HG03066 (cell line): Measurements from ENCODE around the gene ATP8A2.

Source experiments
- ATAC-seq: cut with Tn5 transposase; IDR thresholded peaks from one replicate; pipeline ENCODE4 v1.9.1; 2021; ENCODE audit warnings: low read depth; ENCODE audit not compliant: unreplicated experiment

ATP8A2 gene

DNA sequence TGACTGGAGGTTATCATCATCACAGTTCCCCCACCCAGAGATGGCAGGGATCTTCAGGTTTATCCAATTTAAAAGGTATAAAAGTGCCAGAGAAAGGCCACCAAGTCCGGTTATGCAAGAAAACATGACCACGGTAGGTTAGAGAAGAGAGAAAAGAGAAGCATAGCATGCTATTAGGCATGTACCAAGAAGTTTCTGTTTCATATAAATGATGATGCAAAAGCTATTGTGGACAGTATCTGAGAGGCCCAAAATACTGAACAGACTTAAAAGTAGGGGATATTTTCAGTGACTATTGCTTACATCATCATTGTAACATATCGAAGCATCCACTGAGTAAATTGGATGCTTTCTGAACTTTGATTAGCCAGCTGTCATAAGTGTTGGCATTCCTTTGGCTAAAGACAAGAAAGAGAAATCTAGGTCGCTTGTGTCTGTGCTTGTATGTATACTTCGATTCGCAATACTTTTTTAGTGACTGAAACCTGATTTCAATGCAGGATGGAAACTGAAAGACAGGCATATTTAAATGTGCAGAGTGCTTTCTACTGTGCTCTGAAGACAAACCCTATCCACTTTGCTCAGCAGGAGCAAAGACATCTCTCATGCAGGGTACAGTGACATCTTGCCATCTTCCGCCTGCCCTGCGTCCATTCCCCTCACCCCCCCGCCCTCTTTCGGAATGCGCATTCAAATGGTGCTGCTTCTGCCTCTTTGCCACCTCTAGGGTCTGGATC, 499.8 kb downstream of the ATP8A2 start:
- no peak for ATAC-seq

DNA sequence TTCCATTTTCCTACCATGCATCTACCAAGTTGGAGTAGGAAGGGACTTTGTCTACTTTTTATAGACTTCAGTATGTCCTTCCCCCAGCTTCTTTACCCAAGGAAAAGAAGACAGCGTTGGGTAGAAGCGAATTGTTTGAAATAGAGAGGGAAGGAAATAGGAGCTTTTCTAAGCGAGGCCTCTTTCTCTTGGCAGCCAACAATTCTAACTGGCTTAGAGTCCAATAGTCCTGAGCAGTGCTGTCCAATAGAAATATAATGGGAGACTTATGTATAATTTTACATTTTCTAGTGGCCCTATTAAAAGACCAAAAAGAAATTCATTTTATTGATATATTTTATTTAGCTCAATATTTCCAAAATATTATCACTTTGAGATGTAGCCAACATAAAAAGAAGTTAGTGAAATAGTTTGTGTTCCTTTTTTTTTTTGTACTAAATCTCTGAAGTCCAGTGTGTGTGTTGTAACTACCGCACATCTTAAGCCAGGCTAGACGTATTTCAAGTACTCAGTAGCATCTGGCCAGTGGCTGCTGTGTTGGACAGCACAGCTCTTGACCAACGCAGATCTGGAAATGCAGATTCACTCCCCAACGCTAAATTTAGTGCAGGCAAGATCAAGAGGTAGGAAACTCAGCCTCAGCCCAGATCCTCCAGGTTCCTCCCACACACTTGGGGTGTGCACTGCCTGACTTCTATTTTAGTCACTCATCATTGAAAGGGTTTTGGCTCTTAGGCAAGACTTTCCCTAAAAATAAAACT, 500.9 kb downstream of the ATP8A2 start:
- ATAC-seq: no peak

DNA sequence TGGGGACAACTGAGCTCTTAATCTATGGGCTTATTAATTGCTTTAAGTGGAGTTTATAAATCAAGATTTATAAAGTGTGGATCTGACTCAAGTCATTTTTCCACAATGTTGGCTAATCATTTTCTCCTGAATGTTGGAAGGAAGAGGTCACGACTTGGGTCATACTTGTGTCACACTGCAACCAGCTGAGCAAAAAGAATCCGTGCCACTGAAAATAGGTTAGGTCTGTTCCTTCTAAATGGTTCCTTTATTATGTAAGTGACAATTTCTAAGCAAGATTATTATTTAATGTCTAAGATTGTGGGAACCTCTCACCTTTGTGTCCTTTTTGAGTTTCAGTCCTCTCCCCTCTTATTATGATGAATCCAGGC, 501.5 kb downstream of the ATP8A2 start:
- no peak for ATAC-seq

DNA sequence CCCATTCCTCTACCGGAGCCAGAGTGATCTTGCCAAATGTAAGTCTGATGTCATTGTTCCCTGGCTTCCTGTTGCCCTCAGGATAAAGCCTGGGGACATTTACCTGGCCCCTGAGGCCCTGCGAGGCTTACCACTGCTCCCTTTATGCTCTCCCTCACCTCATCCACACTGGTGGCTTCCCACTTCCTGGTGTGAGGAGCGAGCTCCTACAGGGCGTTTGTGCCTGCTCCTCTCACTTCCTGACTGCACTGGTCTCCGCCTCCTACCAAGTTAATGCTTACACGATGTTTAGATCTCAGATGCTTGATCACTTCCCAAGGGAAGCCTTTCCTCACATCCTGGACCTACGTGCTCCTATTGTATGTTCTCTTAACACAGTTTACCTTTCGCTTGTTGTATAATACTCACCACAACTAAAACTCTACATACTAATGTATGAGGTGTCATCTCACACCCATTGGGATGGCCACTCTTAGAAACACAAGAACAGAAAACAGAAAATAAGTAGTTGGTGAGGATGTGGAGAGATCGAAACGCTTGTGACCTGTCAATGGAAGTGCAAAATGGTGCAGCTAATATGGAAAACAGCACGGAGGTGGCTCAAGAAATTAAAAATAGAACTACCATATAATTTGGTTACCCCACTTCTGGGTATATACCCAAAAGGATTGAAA, 502.4 kb downstream of the ATP8A2 start:
- no peak for ATAC-seq

DNA sequence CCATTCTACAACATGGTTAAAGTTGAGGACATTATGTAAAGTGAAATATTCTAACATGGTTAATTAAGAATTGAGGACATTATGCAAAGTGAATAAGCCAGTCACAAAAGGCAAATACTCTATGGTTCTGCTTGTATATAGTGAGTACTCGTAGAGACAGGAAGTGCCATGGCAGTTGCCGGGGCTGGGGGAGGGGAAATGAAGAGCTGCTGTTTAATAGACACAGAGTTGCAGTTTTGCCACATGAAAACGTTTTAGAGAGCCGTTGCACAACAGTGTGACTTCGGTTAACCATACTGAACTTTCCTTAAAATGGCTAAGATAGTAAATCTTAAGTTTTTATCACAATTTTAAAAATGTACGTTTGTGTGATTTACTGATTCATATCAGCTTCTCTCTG, 503.1 kb downstream of the ATP8A2 start:
- ATAC-seq: no peak

DNA sequence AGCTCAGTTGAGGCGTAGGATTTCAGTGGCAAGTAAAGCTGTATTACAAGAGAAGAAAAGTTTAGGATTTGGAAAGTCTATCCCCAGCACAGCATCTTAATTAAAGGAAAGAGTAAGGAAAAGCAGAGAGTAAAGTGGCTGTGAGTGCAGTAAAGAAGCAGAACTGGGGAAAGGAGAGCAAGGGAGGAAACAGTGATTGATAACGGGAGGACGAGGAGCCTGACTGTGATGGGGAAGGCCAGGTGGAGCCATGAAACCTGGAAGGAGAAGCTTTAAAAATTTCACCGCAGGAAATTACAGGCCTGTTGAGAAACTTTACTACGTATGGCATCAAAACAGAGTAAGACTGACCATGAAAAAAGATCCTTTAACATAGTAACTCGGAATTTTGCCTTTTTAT, 504.5 kb downstream of the ATP8A2 start:
- no peak for ATAC-seq

DNA sequence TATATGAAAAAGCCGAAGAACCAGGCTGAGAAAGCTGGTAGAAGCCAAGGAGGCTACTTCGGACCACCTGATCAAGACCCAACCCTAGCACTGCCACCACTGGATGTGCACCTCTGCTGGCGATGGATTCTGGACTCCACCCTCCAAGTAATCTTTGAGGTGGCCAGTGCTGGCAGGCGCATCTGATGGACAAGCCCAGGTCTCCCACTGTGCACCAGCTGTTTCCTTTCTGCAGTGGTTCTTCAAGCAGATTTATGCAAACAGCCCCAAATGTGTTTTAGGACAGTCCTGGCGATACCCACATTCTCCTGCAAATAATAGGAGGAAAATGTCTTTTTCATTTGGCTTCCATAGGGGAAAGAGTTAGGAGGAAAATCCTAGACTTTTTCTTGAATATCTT, 507.7 kb downstream of the ATP8A2 start:
- ATAC-seq: no peak

DNA sequence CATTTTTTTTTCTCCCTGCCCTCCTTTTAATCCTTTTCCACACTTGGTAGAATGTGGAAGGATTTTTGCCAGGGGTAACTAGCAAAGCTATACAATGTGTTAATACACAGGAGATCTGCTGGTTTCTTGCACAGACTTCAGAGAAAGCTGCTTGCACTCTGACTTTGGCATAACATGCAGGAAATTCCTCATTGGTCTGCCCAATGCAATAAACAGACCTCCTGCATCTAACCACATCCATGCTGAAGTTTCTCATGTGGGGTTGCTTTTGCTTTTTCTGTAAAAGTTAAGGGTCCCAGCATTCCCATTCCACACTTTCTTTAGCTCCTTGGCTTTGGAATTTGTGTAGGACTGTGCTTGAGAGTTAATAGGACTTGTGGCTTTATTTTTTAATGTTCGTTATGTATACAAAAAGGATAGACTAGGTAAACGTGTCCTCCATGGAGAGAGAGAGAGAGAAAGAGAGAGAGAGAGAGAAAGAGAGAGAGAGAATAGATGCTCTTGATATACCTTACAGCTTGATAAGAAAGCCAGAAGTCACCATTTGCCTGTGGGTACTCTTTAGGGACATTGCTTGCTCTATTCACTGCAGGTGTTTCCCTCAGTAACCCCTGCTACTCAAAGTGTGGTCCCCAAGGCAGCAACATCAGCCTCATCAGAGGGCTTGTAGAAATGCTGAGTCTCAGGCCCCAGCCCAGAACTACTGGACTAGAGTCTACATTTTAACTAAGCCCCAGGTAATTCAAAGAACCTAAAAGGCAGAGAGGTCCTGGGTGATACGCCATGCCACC, 509.6 kb downstream of the ATP8A2 start:
- ATAC-seq: no peak

DNA sequence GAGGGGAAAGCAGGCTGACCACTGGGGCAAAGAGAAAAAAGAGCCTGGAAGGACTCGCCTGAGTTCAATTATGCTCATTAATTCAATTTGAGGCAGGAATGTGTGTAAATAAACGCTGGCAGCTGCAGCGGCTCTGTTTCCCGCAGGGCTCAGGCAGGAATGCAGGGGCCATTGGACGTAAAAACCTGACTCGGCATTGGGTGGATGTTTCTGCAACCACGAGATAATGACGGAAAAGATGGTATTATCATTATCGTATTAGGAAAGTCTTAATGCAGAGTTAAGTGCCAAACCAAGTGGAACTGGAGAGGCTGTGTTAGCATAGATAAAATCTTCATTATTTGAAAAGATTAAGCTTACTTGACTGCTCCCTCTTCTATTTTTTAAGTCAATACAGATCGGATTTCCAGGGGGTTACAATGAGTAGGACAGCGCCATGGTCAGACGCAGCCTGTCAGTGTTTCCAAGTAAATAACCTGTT, 510.2 kb downstream of the ATP8A2 start:
- ATAC-seq: no peak

DNA sequence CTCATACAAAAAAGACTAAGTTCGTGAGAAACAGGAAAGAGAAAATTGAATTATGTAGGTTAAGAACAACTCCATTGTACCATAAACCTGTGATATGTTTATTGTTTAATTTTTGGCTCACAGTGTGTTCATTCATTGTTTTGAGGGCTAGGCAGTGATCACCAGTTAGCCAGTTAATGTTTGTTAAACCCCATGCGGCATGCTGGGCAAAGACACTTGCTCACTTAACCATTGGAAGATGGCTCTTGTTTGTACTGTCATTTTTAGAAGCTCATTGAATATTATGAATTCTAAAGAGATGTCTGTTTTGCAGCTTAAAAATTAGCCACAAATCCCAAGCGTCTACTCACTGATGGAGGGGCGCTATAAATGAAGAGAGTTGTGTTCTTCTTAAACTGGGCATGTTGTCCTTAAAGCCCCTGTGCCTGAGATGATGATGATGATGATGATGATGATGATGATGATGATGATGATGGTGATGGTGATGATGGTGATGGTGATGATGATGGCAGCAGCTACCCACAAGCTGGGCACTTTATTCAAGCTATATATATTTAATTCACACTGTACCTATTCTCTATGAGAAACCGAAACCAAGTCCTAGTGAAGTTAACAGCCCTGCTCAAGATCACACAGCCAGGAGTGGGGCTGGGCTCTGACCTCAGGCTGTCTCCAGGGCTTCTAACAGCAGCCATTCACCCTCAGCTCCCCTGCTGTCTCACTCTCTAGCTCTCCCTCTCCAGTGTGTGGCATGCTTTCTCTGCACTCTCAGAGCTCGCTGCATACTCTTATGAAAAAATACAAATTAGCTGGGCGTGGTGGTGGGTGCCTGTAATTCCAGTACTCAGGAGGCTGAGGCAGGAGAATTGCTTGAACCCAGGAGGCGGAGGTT, 510.9 kb downstream of the ATP8A2 start:
- no peak for ATAC-seq

DNA sequence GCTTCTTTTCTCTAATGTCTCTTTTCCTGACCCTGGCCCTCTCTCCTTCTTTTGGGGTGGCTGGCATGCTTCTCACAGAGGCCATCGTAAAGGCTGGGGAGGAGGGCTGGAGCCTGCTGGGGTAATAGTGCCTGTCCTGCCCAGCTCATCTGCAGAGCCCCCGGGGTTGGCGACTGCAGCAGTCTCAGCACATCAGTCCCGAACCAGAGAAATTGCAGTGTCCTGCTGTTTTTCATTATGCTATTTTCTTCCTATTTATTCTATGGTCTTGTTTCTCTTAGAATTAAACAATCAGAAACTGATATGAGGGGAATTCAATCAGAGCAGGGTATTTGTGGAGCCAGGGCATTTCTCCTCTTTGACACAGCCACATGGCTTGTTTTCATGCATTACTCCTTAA, 513.6 kb downstream of the ATP8A2 start:
- ATAC-seq: no peak

DNA sequence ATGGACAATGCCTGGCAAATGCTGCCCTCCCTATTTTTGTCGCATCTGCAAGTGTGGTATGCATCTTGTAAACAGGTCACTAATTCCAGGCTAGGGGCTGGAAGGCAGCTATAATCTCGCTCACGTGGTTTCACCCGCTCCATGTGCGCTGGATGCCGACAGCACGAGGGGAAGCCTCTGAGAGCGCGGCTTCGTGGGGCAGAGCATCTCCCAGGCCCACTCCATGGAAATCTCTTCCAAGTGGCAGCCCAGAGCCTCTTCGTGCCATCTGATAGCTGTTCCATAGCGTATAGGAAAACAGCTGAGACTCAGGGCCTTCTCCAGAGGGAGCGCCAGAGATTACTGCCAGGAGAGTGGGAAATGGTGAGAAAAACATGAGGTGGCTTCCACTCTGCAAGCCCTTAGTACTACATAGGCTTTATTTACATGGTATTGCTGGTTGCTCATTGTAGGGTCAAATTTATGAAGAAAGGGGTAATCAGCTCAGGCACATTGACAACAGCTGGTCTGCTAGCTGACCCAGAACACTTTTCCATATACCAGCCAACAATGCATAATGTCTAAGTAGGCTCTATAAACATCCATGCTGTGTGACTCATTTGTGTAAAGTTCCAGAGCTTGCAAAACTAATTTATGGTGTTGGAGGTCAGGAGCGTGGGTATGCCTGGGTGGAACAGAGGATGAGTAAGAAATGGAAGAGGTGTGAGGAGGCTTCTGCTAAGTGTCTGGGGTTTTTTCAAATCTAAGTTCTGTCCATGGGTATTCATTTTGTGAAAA, 514.9 kb downstream of the ATP8A2 start:
- no peak for ATAC-seq

DNA sequence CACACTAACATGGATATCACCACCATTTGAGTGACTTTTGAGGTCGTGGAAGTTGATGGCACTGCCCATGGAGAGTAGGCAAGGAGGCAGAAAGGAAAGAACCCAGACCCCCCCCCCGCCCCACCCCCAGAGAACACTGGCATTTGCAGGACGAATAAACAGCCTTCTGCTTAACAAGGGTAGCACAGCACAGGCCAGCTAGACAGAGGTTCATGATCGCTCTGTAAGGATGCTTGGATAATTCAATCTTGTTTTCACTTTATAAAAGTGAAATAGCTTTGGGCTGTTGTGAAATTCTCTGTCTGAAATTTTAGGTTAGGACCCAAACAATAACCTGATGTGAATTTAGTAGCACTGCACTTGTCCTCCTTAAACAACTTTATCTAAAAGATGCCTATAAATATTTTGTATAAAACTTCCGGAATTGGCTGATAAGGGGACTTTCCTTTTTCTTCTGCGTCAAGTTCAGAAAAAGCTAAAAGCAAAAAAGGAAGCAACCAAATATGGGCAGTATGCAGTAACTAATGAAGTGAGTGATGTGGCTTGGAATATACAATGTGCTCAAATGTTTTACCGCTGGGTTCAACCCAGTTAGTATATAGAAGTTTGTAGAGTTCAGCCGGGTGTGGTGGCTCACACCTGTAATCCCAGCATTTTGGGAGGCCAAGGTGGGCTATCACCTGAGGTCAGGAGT, 516.3 kb downstream of the ATP8A2 start:
- no peak for ATAC-seq

DNA sequence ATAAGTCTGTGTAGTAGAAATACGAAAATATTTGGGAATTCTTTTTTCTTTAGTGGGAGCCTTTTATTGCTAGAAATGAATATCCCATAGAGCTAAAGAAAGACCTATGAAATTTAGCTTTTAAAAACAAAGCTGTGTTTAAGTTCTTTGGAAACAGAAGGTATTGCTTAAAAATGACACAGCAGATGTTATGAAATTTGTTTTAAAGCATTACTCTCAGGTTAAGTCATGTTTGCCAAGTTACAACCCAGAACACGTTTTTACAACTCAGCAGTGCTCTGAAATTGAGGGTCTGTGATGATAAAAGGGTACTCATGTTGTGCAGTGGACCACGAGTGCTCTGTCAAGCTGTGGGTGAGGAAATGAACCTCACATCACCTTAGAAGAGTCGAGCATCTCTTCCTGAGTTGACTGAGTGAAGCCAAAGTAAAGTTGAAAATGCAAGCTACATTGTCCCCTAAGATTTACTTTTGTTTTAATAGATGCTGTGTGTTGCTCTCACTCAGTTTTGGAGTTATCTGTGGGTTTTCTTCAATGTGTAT, 519.0 kb downstream of the ATP8A2 start:
- no peak for ATAC-seq

DNA sequence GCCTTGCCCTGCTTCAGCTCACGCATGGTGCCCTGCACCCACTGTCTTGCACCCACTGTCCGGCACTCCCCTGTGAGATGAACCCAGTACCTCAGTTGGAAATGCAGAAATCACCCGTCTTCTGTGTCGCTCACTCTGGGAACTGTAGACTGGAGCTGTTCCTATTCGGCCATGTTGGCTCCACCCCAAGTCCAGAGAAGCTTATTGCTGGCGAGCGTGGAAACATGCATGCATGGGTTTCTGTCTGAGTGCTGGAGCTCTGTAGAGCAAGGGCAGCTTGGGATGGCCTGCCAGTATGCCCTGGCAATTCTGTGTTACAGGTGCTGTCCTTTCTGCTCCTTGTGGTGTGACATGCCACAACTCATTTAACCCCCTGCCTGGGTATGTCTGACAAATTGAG, 527.2 kb downstream of the ATP8A2 start:
- no peak for ATAC-seq

DNA sequence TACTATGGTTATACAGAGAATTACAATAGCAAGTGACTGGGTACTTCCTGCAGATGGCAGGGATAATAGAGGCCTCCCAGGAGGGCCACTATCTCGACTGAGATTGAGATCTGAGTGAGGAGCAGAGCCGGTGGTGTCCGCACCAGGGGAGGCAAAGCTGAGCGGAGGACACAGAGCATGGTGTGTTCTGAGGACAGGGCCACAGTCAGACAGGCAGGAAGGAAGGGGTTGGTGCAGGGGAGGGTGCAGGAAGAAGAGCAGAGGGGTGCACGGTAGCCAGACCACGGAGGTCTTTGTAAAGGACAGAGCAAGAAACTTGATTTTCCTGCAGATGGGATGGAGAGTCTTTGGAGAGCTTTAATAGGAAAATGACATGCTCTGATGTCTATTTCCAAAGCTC, 527.7 kb downstream of the ATP8A2 start:
- no peak for ATAC-seq

DNA sequence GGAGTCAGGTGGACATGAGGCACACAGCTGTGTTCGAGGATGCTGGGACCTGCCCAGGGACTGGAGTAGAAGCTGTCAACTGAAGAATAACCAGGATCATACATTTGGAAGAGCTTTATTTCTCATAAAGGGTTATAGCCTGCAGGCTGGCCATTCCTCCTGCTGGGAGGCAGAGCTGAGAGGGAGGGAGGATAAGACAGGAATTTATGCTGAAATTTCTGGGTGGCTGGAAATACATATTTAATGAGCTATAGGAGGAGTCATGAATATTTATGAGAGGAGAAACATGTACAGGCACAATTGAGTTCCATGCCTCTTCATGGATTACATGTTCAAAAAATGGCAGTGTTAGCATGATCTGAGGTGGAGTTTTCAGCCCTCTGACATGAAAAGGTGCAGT, 528.2 kb downstream of the ATP8A2 start:
- ATAC-seq: no peak
